PC-9 (cell line): Measurements from ENCODE around the gene C1QTNF12. TPM values are rescaled to one million over a fixed set of nuclear protein-coding genes. Genes with fewer than 3 reads are reported as not detected.

Source experiments
- BruUV-seq: library from RNA; stranded (reverse); fragments of 400-500 nt; replicated peaks from 2 replicates; lab custom pipeline; 2021; lab: Mats Ljungman, UMichigan
- CTCF ChIA-PET: fragments of 300-600 bp; sonication (Branson Sonifier 250); formaldehyde crosslinking; loops from one replicate; lab custom pipeline; 2022; ENCODE audit warnings: antibody characterized with exemption; lab: Charles Lee
- POLR2A ChIA-PET: fragments of 300-600 bp; sonication (Branson Sonifier 250); formaldehyde crosslinking; loops from one replicate; lab custom pipeline; 2022; ENCODE audit warnings: antibody characterized with exemption; ENCODE audit not compliant: unreplicated experiment; lab: Charles Lee
- DNase-seq, 2 experiments: peaks; one replicate each; pipeline versions ENCODE4 v3.0.0 to v3.0.0-alpha.2; 2015 to 2022; ENCODE audit warnings: mixed read lengths in 1 of 2
- H2AFZ ChIP-seq: fragments of 200-600 bp; sonication (generic); 2 replicates; pipeline ENCODE4 v1.8.1; 2017; ENCODE audit warnings: antibody characterized with exemption
- H3F3A ChIP-seq: fragments of 200-600 bp; sonication (generic); 2 replicates; pipeline ENCODE4 v1.8.1; 2017; ENCODE audit warnings: antibody characterized with exemption, mild to moderate bottlenecking, low read depth; ENCODE audit not compliant: insufficient read depth
- H3K27ac ChIP-seq: fragments of 200-600 bp; sonication (generic); 2 replicates; pipeline ENCODE4 v1.6.1; 2016; ENCODE audit warnings: mixed run types
- H3K27me3 ChIP-seq: fragments of 200-600 bp; sonication (generic); 2 replicates; pipeline ENCODE4 v1.6.1; 2016; ENCODE audit warnings: low read depth, mixed run types; ENCODE audit not compliant: insufficient read depth
- H3K36me3 ChIP-seq: fragments of 200-600 bp; sonication (generic); 2 replicates; pipeline ENCODE4 v1.6.1; 2016; ENCODE audit warnings: low read depth, mixed run types
- H3K4me1 ChIP-seq: fragments of 200-600 bp; sonication (generic); replicated peaks from 2 replicates; pipeline ENCODE4 v1.6.1; 2016; ENCODE audit warnings: mixed run types; ENCODE audit not compliant: insufficient read depth
- H3K4me2 ChIP-seq: fragments of 200-600 bp; sonication (generic); 2 replicates; pipeline ENCODE4 v1.6.1; 2017; ENCODE audit warnings: mixed run types
- H3K4me3 ChIP-seq: fragments of 200-600 bp; sonication (generic); 2 replicates; pipeline ENCODE4 v1.6.1; 2016; ENCODE audit warnings: mixed run types
- H3K79me2 ChIP-seq: fragments of 200-600 bp; sonication (generic); 2 replicates; pipeline ENCODE4 v1.6.1; 2017; ENCODE audit warnings: low read depth, mixed run types
- H3K9me2 ChIP-seq: fragments of 200-600 bp; sonication (generic); 2 replicates; pipeline ENCODE4 v1.8.1; 2017; ENCODE audit warnings: mild to moderate bottlenecking; ENCODE audit not compliant: insufficient read depth
- H3K9me3 ChIP-seq: fragments of 200-600 bp; sonication (generic); 2 replicates; pipeline ENCODE4 v1.8.1; 2016; ENCODE audit warnings: low read depth; ENCODE audit not compliant: insufficient read depth
- H4K20me1 ChIP-seq: fragments of 200-600 bp; sonication (generic); 2 replicates; pipeline ENCODE4 v1.8.1; 2017; ENCODE audit not compliant: insufficient read depth
- EZH2 ChIP-seq: fragments of 200-600 bp; sonication (generic); IDR thresholded peaks from 2 replicates; pipeline ENCODE4 v1.8.0; 2017; ENCODE audit warnings: antibody characterized with exemption, low read depth
- intact Hi-C: fragments of 100-400 bp; cut with micrococcal nuclease; formaldehyde crosslinking; loops from one replicate; pipeline ENCODE4 v1.10.0; 2022; ENCODE audit not compliant: unreplicated experiment
- total RNA-seq: library from RNA; stranded (reverse); gene quantifications from 2 replicates; pipeline ENCODE4 v1.2.3, GENCODE V29; 2021
- TF ChIP-seq, protein P1 (sequence below): fragments of 200-600 bp; sonication (generic); conservative IDR thresholded peaks from 2 replicates; pipeline ENCODE4 v1.6.1; 2017; ENCODE audit warnings: mixed run types, antibody characterized with exemption, mild to moderate bottlenecking, moderate library complexity

The C1QTNF12 gene
- total RNA-seq, 1 experiment from 2014 or later, result 5.2 TPM

DNA sequence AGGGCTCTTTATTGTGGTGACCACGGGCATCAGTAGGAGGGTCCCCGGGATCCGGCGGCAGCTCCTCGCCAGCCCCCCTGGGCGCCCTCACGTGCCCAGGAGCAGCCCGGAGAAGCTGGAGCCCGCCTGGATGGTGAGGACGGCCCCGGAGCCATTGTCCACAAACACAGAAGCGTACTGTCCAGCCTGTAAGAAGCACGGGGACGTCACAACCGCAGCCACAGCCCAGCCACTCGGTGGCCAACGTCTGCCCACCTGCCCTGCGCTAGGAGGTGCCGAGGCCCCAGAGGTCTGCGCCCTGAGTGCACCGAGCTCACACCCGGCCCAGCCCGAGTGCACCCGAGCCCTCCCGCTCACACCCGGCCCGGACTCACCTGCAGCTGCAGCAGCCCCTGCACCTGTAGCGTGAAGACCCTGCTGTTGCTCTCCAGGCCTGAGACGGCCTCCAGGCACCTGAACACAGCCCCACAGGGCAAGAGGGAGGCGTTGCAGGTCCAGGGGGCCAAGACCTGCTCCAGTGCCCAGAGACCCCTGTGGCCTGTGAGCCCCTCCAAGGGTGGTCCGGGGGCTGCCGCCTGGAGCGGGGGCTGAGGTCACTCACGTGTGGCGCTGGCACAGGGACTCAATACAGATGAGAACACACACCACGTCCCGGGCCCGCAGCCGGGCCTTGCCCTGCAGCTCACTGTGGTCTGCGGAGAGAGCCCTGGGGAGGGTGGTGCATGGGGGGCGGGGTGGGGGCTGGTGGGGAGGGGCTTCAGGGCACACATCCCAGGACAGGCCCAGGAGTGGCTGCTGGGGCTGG lies 3.9 kb downstream of the C1QTNF12 start:
- no peak for TF ChIP-seq EZH2
- TF ChIP-seq, protein P1, sequence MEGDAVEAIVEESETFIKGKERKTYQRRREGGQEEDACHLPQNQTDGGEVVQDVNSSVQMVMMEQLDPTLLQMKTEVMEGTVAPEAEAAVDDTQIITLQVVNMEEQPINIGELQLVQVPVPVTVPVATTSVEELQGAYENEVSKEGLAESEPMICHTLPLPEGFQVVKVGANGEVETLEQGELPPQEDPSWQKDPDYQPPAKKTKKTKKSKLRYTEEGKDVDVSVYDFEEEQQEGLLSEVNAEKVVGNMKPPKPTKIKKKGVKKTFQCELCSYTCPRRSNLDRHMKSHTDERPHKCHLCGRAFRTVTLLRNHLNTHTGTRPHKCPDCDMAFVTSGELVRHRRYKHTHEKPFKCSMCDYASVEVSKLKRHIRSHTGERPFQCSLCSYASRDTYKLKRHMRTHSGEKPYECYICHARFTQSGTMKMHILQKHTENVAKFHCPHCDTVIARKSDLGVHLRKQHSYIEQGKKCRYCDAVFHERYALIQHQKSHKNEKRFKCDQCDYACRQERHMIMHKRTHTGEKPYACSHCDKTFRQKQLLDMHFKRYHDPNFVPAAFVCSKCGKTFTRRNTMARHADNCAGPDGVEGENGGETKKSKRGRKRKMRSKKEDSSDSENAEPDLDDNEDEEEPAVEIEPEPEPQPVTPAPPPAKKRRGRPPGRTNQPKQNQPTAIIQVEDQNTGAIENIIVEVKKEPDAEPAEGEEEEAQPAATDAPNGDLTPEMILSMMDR, result no peak
- H3K79me2 ChIP-seq, result no peaks in the 10 kb centered on the region
- ChIA-PET CTCF (no interaction called here), POLR2A (no interaction called here)
- H2AFZ ChIP-seq, result no peak overlapping the region
- H3K27ac ChIP-seq, result no peak overlapping the region
- no peaks in the 10 kb centered on the region for H3K9me2 ChIP-seq
- no peaks in the 10 kb centered on the region for H3K27me3 ChIP-seq
- peaks cover 21% of the 10 kb centered on the region for H3K4me1 ChIP-seq
- no peak overlapping the region for H3K4me3 ChIP-seq
- no peaks in the 10 kb centered on the region for H3K36me3 ChIP-seq
- H3K9me3 ChIP-seq, result no peaks in the 10 kb centered on the region
- DNase-seq, result no peak
- no TSS peak for BruUV-seq
- intact Hi-C loops, result no loop called here
- no peak overlapping the region for H3K4me2 ChIP-seq
- H4K20me1 ChIP-seq, result no peaks in the 10 kb centered on the region
- H3F3A ChIP-seq, result peaks cover 12% of the 10 kb centered on the region; the same call in 1 of the 2 replicates

DNA sequence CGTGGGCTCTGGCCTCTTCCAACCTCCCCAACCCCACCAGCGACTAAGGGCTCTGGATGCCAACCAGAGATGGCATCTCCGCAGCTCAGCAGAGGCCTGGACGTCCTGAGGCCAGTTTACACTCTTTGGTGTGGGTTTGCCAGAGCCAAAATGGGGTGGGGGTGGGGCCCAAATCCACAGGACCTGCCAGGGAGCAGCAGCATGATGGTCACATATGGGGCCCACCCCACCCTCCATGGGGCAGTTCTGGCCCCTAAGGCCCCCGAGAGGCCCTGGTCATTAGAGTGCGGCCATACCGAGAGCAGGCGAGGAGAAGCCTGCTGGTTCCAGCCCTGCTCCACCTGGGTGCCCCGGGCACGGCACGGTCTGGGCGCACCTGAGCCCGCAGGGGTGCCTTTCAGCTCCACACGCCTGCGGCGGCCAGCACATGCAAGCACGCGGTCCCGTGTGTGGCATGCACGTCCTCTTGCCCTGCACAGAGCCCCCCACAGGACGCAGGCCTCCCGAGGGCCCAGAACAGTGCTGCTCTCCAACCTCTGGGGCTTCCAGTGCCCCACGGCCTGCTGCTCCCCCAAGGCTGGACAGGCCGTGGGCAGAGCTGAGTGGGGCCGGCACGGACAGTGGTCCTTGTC lies 4.8 kb downstream of the C1QTNF12 start:
- H3K27me3 ChIP-seq, result no peaks in the 10 kb centered on the region
- H3K4me1 ChIP-seq, result peaks cover 31% of the 10 kb centered on the region
- H3F3A ChIP-seq, result peaks cover 21% of the 10 kb centered on the region; the same call in 1 of the 2 replicates
- H3K9me3 ChIP-seq, result no peaks in the 10 kb centered on the region
- H4K20me1 ChIP-seq, result no peaks in the 10 kb centered on the region
- H3K36me3 ChIP-seq, result no peaks in the 10 kb centered on the region
- BruUV-seq, result no TSS peak
- H3K9me2 ChIP-seq, result no peaks in the 10 kb centered on the region
- ChIA-PET POLR2A (no interaction called here), CTCF (no interaction called here)
- no peaks in the 10 kb centered on the region for H3K79me2 ChIP-seq
- TF ChIP-seq, protein P1, result no peak
- no peak for TF ChIP-seq EZH2
- no peak overlapping the region for H3K27ac ChIP-seq
- H3K4me3 ChIP-seq, result no peak overlapping the region
- no peak for DNase-seq
- intact Hi-C loops, result no loop called here
- H2AFZ ChIP-seq, result no peak overlapping the region
- no peak overlapping the region for H3K4me2 ChIP-seq

DNA sequence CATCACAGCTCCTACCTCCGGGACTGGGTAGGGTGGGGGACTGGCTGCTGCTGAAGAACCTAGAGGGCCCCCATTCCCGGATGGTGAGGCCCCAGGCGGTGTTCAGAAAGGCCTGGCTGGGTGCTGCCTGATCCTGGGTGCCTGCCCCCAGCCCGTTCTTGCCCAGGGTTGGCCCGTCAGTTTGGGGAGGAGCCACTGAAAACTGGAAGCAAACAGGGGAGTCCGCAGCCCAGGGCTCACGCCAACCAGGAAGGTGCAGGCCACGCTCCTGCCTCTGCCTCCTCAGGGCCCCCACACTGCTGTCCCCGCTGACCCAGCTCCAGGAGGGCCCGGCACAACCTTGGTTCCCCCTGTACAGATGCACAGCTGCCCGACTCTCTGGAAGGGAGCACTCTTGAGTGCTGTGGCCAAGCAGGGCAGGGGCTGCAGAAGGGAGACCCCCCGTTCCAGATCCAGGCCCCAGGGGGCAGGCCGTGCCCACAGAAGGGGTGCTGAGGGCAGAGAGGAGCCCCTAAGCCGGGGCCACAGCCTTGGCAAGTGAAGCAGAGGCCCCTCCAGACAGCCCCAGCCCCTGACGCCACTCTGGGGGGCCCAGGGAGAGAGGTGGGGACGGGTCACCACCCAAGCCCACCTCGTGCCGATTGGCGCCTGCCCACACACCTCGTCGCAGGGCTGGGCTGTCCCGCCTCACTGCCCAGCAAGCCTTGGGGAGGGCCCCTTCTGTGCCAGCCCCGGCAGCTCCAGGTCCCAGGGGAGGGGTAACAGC lies 5.5 kb downstream of the C1QTNF12 start:
- H3K27ac ChIP-seq, result no peak overlapping the region
- CTCF ChIA-PET, result no interaction called here
- no peak overlapping the region for H3K4me2 ChIP-seq
- no peak for DNase-seq
- no peak overlapping the region for H3K4me3 ChIP-seq
- BruUV-seq, result no TSS peak
- no peaks in the 10 kb centered on the region for H3K9me2 ChIP-seq
- H2AFZ ChIP-seq, result no peak overlapping the region
- H3K36me3 ChIP-seq, result no peaks in the 10 kb centered on the region
- no peaks in the 10 kb centered on the region for H3K9me3 ChIP-seq
- 0 out of 2 replicates have a peak, but pooled peaks cover 3% of the 10 kb centered on the region for H3K79me2 ChIP-seq
- H3K27me3 ChIP-seq, result no peaks in the 10 kb centered on the region
- peaks cover 26% of the 10 kb centered on the region; the same call in 1 of the 2 replicates for H3F3A ChIP-seq
- intact Hi-C loops, result no loop called here
- POLR2A ChIA-PET, result no interaction called here
- no peaks in the 10 kb centered on the region for H4K20me1 ChIP-seq
- TF ChIP-seq, protein P1, result no peak
- TF ChIP-seq EZH2, result no peak
- H3K4me1 ChIP-seq, result peaks cover 38% of the 10 kb centered on the region
